H1 (cell line): ENCODE measurements around the gene ARMH3. TPM values are rescaled to one million over a fixed set of nuclear protein-coding genes. Genes with fewer than 3 reads are reported as not detected.

Experiments used
- BCL11A ChIP-seq, 2 experiments: IDR thresholded peaks; one replicate each; pipeline ENCODE4 v1.6.1; 2011; ENCODE audit warnings: low read depth in 2 of 2, low read length in 2 of 2, mild to moderate bottlenecking in 2 of 2
- EZH2 ChIP-seq: fragments of 200-600 bp; sonication (generic); IDR thresholded peaks from 2 replicates; pipeline ENCODE4 v1.7.1; 2012; ENCODE audit warnings: low read depth, mild to moderate bottlenecking, moderate library complexity, low read length, inconsistent platforms; ENCODE audit not compliant: severe bottlenecking
- MAFK ChIP-seq: IDR thresholded peaks from 2 replicates; pipeline ENCODE4 v1.6.1; 2012; ENCODE audit warnings: low read depth, mild to moderate bottlenecking, improper control_type of control experiment, low read length
- SUZ12 ChIP-seq: fragments of 200-600 bp; sonication (generic); IDR thresholded peaks from 2 replicates; pipeline ENCODE4 v1.6.1; 2012; ENCODE audit warnings: mild to moderate bottlenecking, inconsistent platforms, low read length, moderate library complexity, mixed read lengths
- TAF7 ChIP-seq: optimal IDR thresholded peaks from 2 replicates; pipeline ENCODE3; 2011; ENCODE audit warnings: low read depth, mild to moderate bottlenecking, inconsistent platforms, low read length, moderate library complexity, borderline replicate concordance
- polyA plus RNA-seq, 7 experiments: library from polyadenylated mRNA; depleted of rRNA in 3 of 7; stranded (reverse) in 5 of 7; unstranded in 2 of 7; fragments of >200 nt in 5 of 7; fragments of 200-250 nt in 2 of 7; gene quantifications; 1 replicate in 5 of 7; 2 replicates in 1 of 7; 4 replicates in 1 of 7; pipeline versions ENCODE4 v1.2.1 to v1.2.3, GENCODE V29; 2011 to 2013; ENCODE audit warnings: missing spikeins in 2 of 7, mixed read lengths in 2 of 7
- total RNA-seq: library from RNA; stranded (reverse); fragmentation: NEBNext Ultra II Directional; extraction: Animal tissue kit (Norgen Biotek cat#: 25700); gene quantifications from 2 replicates; pipeline ENCODE4 v1.2.1, GENCODE V29; 2021

Gene ARMH3
- total and polyA plus RNA-seq, 2 of the 8 experiments (the other 6 are each of a cell fraction or from before 2014, with no cell fraction given) = 11.6 to 18.3 TPM

DNA sequence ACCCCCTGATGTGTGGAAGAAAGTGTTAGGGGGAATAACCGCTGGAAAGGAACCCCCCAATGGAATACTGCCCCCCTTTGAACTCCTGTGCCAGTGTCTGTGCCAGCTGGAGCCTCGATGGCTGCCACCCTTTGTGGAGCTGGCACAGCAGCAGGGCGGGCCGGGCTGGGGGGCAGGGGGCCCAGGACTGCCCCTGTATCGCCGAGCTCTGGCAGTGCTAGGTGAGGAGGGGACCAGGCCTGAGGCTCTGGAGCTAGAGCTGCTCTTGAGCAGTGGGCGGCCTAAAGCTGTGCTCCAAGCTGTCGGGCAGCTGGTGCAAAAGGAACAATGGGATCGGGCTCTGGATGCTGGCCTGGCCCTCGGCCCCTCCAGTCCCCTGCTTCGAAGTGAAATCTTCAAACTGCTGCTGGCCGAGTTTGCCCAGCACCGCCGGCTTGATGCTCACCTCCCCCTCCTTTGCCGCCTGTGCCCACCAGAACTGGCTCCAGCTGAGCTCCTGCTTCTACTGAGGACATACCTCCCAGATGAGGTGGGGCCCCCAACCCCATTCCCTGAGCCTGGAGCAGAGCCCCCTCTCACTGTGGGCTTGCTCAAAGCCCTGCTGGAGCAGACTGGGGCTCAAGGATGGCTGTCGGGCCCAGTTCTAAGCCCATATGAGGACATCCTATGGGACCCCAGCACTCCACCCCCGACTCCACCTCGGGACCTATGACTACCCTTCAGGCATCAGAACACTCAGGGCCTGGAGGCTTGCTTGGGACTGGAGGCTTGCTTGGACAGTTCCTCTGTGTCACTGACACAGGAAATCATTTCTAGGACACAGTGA, 11.3 kb upstream of the ARMH3 start (continued):
- no peak for TF ChIP-seq EZH2
- TF ChIP-seq MAFK = no peak
- no peak for TF ChIP-seq TAF7
- no peak for TF ChIP-seq BCL11A (IDR thresholded peaks at IDR 0.05; ENCODE audit: low read depth in 2 of 2, low read length in 2 of 2)
- TF ChIP-seq SUZ12 = no peak
